GM19043 (cell line): ENCODE results near the gene KCNJ14.

ENCODE experiments used
- ATAC-seq: cut with Tn5 transposase; IDR thresholded peaks from one replicate; pipeline ENCODE4 v1.9.1; 2021; ENCODE audit warnings: low read depth; ENCODE audit not compliant: unreplicated experiment

The KCNJ14 gene

DNA sequence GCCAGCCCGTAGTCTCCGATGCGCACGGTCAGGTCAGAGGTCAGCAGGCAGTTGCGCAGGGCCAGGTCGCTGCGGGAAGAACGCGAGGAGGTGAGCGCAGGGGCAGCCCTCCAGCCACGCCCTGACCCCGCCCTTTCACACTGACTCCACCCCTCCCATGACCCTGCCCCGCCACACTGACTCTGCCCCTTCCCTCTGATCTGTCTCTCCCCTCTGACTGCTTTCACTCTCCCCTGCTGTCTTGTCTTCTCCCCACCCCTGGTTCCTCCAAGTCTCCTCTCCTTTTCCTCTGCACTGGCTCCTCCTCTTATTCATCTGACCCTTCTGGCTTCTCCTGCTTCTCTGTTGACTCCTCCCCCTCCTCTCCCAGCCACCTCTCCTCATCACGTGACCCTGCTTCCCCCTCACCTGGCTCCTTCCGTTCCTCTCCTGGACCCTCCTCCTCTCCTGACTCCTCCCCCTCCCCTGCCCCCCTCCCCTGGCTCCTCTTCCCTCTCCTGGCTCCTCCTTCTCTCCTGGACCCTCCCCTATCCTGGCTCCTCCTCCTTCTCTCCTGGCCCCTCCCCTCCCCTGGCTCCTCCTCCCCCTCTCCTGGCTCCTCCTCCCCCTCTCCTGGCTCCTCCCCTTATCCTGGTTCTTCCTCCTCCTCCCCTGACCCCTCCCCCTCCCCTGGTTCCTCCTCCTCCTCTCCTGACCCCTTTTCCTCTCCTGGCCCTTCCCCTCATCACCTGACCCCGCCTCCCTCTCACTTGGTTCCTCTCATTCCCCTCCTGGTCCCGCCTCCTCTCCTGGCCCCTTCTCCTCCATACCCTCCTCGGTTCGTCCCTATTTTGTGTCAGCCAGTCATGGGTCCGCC is 46.3 kb downstream of the KCNJ14 start:
- no peak for ATAC-seq

DNA sequence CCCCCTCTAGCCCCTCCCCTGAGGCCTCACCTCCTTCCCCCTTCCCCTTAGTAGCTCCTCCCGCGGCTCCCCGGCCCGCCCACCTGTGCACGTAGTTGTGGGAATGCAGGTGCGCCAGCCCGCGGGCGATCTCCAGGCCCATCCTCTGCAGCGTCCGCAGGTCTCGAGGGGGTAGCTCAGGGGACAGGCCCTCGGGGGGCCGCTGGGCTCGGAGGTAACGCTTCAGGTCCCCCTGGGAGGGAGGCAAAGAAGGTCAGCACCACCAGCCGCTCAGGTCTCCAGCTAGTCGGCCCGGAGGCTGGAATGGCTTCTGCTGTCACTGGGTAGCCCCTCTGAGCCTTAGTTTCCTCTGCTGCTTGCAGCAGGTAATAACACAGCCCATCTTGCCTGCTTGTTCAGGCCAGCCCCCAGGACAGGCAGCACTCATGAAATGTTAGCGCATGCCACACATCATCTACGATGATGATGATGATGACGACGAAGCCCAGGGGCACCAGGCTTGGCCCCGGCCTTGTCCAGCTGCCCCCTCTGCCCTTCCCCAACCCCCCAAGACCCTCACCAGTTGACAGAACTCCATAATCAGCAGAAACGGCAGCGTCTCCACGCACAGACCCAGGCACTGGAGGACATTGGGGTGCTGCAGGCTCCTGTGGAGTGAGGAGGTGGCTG is 47.1 kb downstream of the KCNJ14 start:
- ATAC-seq = no peak

DNA sequence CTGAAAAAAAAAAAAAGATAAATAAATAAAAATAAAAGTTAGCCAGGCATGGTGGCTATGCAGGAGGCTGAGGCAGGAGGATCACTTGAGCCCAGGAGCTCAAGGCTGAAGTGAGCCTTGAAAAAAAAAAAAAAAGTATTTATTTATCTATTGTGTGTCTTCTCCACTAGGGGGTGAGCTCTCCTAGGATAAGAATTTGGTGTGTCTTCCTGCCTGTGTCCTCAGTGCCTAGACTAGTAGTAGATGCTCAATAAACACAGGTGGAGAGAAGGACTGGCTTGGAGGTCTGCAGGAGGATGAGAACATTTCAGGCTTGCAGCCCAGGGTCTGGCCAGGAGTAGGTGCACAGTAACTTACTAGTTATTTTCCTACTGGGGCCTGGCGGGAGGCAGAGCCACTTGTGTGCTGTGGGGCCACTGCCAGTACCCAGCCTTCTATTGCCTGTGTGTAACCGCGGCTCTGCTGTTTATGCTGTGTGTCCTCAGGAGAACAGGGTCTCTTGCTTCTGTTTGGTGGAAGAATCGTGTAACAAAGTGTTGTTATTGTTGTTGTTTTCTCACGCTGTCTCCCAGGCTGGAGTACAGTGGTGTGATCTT is 50.9 kb downstream of the KCNJ14 start:
- ATAC-seq = no peak

DNA sequence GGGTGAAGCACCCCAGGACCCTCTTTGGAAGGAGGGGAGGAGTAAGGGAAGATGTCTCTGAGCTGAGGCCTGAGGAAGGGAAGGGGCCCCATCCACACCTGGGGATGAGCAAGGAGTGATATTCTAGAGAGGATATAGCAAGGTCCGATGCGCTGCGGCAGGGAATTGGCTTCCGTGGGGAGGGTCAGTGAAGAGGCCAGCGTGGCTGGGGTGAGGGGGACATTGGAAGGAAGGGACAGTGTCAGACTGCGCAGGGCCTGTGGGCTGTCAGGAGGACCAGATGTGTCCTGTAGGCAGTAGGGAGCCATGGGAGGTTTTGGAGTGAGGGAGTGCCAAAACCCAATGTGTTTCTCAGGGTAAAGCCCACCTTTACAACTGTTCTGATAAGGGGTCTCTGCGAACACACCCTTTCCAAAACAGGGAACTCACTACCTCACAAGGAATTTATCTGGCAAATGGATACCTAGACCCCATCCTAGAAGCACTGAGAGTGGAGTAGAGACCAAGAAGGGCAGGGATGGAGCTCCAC is 52.6 kb downstream of the KCNJ14 start:
- no peak for ATAC-seq

DNA sequence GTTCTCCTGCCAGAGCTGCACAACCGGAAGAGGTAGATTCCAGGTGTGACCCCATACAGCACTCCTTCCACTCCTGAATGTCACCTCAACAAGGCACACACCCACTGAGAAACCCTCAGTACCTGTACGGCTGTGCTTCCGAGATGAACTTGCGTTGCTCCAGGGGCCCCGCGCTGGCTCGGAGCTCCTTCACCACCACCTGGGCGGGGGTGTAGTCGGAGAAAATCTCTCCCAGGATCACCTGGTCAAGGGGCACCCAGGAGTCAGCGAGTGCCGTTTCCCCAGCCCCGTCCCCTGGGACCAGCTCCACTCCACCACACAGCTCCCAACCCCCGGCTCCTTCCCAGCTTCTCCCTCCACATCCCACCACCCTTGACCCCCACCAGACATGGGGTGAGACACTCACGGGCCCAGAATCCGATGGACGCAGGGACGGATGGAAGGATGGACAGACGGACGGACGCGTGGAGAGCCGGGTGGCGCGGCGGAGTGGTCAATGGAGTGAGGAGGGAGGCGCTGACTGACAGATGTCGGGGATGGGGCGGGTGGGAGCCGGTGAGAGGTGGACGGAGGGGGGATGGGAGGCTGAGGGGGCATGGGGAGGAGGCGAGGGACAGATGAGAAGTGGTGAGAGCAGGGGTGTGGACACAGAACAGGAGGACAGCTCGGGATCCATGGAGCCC is 53.5 kb downstream of the KCNJ14 start:
- no peak for ATAC-seq

DNA sequence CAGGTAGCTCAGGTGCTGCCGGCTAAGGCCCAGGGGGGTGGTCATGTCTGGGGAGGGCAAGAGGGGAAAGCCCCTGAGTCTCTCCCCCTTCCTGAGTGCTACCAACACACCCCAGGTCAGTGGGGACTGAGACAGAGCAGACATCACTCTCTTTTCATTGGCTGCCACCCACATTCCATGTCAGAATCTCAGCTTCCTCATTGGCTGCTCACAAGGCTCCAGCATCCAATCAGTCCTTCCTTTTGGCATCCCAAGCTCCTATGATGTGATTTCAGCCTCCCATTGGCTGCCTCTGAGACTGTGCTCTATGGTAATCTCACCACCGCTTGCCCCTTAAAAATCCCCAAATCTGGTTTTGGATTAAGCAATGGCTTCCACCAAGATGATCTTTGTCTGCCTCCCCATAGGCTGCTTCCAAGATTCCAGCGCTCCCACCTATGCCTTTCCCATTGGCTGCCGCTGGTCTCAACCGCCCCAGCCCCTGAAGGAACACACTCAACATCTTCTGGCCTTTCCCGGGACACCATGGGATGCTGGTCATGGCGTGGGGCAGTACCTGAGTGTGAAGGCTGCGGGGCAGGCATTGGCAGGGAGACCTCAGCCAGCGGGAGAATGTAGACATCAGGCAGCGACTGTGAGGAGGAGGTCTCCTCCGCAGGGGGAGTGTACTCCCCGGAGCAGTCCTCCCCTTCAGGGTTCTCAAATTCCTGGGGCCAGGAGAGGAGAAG is 54.3 kb downstream of the KCNJ14 start:
- no peak for ATAC-seq

DNA sequence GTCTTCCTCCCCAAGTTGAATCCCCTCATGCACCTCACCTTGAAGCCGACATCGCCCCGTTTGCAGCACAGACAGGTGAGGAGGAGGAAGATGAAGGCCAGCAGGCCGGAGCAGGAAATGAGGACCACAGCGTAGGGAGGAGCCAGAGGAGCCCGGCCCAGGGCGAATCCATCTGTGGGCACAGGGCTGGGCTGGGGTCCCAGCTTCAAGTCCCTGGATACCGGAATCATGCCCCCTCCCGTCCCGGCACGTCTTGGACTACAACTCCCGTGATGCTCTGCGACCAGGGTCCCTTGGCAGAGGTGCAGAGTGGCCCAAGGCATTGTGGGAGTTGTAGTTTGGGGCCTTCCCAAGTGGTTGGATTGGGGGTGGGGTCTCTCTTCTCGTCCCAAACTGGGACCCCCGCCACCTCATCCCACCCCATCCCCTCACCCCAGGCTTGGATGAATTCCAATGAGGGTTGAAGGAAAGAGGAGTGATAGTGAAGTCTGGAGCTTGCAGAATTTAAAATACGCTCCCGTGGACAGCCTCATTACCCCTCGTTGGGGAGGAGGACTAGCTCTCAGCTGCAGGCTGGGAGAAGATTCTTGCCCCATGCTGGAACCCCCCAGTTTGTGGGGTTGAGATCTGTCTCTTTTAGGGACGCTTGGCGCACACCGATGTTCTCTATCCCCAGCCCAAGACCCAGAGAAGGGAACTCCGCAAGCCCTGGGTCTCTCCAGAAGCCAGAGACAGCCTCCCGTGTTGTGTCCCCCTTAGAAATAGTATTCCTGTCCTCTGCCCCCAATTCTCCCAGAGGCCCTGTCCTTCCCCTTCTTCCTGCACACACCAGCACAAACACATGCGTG is 55.3 kb downstream of the KCNJ14 start:
- no peak for ATAC-seq

DNA sequence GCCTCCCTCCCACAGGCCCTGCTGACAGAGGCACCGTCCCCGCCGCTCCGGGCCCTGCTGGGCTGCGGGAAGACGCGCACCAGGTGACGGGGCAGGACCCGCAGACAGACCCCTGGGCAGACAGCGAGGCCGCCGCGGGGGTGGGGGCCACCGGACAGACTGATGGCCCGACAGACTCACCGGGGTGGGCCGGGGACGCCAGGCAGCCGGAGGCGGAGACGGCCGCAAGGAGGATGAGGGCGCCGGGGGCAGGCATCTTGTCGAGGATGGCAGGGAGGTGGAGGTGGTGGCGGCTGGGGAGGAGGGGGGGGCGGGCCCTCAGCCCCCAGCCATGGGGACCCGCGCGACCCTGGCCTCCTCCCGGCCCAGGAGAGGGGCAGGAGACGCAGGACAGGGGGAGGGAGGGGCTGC is 56.0 kb downstream of the KCNJ14 start:
- no peak for ATAC-seq

DNA sequence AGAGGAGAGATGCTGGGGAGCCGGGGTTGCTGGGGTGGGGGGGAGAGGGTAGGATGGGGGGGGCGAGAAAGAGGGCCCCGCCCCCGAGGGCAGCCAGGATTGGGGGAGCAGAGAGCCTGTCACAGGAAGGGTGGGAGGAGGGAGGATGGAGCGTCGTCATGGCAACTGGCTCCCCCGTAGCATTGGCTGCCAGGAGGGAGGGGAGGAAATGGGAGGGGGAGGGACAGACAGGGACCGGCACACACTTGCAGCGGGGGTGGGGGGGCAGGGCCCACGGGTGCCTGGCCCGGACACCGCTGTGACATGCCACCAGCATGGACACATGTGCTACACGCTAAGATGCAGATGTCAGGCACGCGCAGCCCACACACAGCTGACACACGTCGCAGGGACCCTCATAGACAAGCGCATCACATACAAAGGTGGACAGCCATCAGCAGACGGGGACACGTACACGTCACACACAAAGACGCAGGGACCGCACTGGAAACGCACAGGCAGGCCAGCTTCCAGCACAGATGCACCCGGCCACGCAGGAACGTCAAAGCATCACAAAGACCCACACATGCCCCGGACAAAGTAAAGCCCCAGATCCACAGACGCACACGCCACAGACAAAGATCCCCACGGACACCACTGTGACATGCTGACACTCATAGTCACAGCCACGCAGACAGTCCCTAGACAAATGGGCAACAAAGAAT is 56.6 kb downstream of the KCNJ14 start, which contains the start of gene LMTK3:
LMTK3 (minus strand) TSS at position 36 of the 704 bp plus-strand sequence. CDS start 259 bp downstream, outside the sequence.
- no peak for ATAC-seq

DNA sequence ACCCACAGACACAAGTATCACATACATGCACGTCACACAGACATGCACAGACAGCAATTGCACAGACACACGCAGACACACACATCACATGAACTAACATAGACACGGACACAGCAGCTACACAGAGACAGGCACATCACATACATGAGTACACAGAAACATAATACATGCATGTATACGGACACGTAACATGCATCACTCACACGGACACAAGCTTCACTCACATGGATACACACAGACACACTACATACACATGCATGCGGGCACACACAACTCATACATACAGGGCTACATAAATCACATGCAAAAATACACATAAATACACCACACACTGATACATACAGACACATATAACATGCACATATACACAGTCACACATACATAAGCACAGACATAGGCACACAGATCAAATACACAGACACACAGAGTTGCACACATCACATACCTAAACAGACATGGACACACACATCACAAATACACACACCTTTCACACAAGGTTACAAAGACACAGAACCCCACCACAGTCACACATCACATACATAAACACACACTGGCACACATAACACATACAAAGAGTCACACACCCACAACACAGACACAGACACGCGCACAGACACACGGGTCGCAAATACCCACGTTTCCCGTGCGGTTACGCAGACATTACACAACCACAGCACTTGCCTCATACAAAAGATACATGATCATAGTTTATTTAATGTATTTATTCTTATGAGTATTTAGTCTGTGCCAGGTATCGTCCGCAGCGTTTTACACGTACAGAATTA is 57.3 kb downstream of the KCNJ14 start:
- ATAC-seq = no peak

DNA sequence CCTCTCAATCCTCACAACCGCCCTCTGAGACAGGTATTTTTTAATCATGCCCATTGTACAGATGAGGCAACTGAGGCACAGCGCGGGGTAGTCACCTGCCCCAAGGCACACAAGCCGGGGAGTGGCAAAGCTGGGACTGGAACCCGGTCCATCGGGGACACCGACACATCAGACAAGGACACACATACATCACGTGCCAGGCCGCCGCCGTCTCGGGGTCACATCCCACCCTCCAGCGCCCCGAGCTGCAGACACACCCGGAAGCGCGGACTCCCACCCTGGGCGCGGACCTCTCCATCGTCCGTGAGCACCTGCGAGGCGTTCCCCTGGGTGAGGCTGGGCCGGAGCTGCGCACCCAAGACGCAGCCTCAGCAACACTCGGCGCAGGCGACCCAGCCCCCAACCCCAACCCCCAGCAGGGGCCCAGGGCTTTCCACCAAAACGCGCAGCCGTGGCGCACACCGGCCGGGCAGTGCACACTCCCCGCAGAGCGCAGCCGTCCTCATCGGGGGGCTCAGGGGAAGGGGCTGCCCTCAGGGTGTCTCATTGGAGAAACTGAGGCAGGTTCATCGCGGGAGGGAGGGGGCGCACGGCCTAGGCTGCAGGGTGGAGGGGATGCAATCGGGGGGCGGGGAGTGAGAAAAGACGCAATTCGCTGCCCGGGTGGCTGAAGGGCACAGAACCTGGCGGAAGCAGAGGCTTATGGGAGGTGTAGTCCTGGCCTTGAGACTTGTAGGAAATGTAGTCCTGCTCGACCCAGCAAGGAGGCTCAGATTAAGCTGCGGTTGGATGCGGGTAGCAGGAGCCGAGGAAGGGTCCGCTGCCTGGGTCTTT is 58.1 kb downstream of the KCNJ14 start:
- ATAC-seq = no peak

DNA sequence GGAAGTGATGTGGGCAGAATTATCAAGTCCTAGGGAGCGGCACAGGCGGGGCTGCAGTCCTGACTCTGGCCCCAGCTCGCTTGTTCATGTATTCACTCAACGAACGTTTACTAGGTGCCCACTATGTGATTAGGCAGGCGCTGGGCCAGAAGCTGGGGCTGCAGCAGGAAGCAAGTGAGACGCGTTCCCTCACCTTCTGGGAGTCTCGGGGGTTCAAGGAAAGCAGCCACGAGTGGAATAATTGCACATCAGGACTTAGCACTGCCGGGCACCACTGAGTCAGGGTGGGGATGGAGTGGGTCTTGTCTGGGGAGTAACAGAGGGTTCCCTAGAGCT is 58.7 kb downstream of the KCNJ14 start:
- ATAC-seq = no peak

DNA sequence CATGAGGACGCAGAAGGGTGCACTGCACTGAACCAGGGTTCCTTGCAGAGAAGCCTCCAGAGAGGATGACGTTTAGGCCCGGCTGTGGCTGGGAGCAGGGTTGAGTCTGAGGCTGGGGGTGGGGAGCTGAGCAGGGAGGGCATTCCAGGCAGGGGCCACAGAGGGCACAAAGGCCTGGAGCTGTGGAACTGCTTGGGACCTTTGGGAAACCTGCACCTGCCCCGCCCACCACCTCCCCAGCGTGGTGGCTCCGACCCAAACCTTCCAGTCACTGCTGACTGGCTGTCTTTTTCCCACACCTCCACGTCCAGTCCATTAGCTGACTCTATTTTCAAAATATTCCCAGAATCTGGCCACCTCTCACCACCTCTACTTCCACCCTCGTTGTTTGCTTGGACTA is 61.2 kb downstream of the KCNJ14 start:
- no peak for ATAC-seq
